HG03280 (cell line): ENCODE measurements around the gene PKP4.
"Not testable (repeated sequence)": the region's sequence is repeated elsewhere in the genome, so short reads cannot be mapped to it uniquely, and the experiment has no call there.

ENCODE experiments used
- ATAC-seq: cut with Tn5 transposase; IDR thresholded peaks from one replicate; pipeline ENCODE4 v1.9.1; 2021; ENCODE audit warnings: mild to moderate bottlenecking, moderate library complexity; ENCODE audit not compliant: unreplicated experiment

PKP4 gene

DNA sequence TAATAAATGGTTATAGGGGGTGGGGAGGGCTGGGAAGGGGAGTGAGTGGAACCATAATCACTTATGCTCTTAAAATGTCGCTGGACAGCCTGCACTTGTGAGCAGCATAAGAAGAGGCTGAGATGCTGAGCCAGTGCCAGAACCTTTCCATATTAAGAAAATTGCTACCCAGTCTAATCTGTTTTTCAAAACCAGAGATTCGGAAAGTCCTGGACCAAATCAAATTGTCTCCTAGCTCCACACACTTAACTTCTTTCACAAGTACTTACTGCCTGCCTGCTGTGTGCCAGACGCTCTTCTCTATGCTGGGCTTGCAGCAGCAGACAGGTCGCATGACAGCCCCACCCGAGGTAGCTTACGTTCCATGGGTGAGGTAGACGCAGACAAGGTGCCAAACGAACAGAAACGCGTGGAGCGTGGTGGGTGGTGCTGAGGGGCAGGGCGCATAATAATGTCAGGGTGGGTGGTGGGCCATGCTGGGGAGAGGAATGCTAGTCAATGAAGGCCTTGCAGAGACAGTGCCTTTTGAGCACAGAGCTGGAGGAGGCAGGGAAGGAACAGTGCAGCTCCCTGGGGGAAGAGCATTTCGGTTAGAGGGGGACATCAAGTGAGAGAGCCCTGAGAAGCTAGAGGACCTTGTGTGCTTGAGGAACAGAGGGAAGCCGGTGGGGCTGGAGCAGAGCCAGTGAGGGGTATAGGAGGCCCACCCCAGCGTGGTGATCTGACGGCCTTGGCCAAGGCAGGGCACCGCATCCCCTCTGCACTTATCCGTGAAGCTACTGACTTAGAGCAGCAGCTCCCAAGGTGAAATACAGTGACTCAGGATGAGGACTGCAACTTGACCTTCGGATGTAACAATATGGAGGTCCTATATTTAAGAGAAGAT, 214.9 kb downstream of the PKP4 start:
- no peak for ATAC-seq

DNA sequence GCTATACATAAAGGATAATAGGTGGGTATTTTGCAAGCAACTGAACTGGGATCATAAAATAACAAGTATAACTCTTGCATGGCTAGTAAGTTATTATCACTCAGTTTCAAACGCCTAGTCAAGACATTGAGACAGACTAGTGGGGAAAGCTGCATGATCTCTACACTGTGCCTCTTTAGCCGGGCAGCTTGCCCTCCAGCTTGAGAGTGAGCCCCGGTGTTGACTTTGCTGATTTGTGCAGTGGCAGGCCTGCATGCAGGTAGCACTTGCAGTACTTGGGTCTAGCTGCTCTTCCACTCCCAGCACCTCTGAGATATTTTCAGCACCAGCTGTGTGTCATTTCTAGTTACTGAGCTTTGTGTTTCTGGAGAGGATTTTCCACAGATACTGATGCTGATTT, 219.5 kb downstream of the PKP4 start:
- ATAC-seq, result no peak

DNA sequence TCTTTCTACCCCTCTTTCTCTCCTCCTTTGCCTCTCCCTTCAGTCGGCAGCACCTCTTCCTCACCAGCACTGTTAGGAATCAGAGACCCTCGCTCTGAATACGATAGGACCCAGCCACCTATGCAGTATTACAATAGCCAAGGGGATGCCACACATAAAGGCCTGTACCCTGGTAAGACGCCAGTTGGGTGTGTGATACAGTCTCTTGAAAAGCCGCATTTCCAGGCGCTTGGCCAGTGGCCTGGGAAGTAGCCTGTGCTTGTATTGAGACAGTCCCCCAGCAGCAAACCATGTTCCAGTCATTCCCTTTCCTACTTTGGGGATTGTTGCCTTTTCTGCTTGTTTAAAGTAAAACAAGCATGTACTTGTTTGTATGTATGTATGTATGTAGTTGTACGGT, 219.9 kb downstream of the PKP4 start:
- no peak for ATAC-seq

DNA sequence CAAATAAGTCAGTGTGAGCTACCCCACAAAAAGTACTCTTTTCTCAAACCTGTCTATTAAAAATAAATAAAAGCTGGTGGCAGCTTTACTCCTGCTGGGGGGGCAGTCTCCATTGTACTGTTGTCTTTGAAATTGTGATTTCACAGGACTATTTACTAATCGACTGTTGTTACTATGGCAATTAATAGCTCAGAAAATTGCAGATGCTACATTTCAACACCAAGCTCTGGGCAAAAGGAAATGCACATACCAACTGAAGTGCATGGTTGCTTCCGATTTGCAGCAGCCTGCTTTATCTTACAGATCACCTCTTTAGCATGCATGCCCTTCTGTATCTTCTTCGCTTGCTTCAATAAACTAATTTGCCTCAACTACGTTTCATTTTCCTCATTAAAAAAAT, 220.8 kb downstream of the PKP4 start:
- no peak for ATAC-seq

GRCh38 chr2:158681816-158682215, 225.1 kb downstream of the PKP4 start:
- ATAC-seq, result no peak

DNA sequence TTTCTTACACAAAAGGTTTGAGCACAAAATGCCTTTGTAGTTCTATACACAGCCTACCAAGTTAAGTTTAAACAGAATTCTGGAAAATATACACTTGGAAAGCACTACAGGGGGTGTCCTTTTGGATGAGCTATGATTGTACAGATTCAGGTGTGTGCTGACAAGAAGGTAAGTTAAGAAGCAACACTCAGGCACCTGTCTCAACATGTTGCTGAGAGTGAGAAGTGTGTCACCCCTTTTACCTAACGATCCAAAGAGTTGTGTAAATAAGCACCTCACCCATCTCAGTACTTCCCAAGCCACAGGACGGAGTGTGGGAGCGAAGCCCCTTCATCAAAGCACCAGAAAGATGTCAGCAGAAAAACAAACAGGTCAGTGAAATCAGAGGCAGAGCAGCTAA, 228.9 kb downstream of the PKP4 start:
- no peak for ATAC-seq

DNA sequence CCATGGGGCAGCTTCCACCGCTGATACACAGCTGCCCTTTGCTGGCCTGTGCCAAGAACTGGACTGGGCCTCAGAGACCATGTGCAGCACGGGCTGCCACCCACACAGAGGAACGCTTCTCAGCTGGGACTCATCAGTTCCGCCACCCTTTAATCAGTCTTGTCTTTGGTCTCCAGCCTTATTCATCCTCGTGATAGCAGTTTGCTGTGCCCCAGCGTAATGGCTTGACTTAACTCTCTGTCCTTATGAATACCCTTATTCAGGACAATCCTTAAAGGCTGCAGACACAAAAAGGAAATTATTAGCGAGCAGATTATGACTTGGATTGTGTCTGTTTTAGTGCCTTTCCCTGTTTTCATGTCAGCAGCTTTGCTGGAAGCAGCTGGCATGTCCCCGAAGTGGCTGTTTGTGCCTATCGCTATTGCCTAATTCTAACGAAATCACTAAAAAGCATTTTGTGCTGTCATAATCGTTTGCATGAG, 229.5 kb downstream of the PKP4 start:
- no peak for ATAC-seq

DNA sequence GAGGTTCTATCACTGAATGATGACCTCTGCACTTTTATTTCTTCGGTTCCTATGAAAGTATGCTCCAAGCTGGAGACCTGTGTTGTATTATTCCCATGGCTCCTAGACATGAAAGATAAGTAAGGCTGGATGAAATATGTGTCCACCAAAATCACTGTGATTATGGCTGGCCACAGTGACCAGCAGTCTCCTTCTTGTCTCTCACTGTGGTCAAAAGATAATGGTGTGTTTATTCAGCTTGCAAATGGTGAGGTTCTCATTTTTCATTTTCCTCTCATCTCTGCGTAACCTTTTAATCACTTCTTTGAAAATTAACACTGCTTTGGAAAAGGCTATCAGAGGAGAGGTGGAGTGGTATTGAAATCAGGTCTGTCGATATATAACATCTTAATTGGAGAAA, 230.6 kb downstream of the PKP4 start:
- no peak for ATAC-seq

GRCh38 chr2:158688721-158689120, 232.0 kb downstream of the PKP4 start:
- ATAC-seq, result no peak

DNA sequence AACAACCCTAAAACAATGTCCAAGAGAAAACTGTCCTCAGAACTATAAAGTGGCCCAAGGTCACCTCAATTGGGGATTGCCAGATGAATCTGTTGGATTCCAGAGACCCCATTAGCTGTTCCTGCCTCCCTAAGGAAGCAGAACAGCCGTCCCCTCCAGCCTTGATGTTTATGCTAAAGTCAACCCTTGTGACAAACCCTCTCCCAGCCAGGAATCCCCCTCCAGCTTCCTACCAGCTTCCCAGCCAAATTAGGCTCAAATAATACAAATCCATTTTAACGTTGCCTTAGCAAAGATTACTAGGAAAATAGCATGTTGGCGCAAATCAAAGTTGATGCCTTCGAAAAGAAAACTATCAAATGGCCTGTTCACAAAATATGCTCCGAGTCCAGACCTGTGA, 232.6 kb downstream of the PKP4 start:
- no peak for ATAC-seq

- ATAC-seq, result no peak
Observed at GRCh38 chr2:158690823-158691222, 234.1 kb downstream of the PKP4 start.

DNA sequence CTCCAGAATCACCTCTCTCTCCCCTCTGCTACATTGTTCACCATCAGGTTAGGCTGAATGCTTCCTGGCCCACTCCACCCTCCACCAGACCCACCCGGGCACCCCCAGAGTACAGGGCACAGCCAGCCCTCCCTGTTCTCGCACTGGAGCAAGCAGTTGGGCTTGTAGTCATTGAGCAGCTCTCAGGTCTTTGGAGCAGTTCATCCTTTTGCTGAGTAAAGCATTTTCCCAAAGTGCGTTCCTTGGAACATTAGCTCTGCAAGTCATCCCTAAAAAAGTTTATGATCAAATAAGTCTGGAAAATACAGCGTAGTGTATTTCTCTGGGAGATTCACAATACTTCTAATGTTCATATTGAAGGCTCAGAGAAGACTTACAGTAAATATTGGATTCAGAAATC, 234.9 kb downstream of the PKP4 start:
- ATAC-seq, result no peak

DNA sequence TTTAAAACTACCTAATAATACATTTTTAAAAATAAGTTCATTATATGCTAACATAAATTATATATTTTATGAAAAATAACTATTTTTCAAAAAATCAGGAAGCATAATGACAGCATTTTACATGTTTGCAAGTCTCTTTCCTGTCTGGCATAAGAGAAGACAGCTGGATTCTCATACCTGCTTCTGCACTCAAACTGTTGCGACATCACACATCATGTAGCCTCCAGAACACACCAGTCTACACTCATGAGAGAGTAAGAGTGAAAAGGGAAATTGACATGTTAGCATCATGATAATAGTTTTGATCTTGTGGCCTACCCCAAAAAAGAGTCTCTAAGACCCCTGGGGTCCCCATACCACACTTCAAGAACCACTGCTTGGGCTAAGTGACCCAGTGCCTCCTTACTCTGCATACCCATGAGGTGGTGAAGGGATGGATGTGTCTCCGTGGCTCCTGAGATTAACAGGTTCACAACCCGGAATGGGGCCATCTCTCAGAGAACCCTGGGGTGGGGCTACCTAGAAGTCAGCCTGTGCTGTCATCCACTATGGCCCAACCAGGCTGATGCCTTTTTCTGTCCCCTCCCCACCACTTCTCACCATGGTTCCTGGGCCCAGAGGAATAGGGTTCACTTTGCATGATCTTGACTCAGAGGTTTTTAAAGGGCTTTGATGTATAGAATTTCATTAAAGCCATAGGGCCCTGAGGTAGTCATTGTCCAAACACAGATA, 235.8 kb downstream of the PKP4 start:
- no peak for ATAC-seq

- no peak for ATAC-seq
Observed at GRCh38 chr2:158693476-158693875, 236.7 kb downstream of the PKP4 start.

- no peak for ATAC-seq
Observed at GRCh38 chr2:158695305-158695704, 238.6 kb downstream of the PKP4 start.

- not testable (repeated sequence) for ATAC-seq
Observed at GRCh38 chr2:158695744-158696143, 239.0 kb downstream of the PKP4 start.

GRCh38 chr2:158699323-158699722, 242.6 kb downstream of the PKP4 start:
- ATAC-seq, result no peak

DNA sequence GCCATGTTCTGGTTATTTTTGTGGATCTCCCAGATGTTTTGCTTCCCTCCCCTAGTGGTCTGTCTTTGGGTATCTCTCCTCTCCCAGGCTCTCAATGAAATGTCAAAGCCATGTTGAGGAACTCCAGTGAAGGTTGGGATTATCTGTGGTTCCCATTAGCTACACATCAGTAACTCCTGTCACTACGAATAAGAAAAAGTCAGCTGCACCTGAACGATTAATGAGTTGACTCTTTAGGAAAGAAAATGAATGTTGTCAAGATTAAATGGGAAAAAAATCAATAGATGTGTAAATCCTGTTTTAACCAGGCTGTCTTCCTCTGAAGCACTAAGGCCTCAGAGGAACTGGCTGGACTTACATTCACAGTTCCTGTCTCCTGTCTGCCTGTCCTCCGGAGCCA, 244.3 kb downstream of the PKP4 start:
- no peak for ATAC-seq

GRCh38 chr2:158702740-158703139, 246.0 kb downstream of the PKP4 start:
- ATAC-seq, result no peak

GRCh38 chr2:158704724-158705465, 248.1 kb downstream of the PKP4 start:
- not testable (repeated sequence) for ATAC-seq

DNA sequence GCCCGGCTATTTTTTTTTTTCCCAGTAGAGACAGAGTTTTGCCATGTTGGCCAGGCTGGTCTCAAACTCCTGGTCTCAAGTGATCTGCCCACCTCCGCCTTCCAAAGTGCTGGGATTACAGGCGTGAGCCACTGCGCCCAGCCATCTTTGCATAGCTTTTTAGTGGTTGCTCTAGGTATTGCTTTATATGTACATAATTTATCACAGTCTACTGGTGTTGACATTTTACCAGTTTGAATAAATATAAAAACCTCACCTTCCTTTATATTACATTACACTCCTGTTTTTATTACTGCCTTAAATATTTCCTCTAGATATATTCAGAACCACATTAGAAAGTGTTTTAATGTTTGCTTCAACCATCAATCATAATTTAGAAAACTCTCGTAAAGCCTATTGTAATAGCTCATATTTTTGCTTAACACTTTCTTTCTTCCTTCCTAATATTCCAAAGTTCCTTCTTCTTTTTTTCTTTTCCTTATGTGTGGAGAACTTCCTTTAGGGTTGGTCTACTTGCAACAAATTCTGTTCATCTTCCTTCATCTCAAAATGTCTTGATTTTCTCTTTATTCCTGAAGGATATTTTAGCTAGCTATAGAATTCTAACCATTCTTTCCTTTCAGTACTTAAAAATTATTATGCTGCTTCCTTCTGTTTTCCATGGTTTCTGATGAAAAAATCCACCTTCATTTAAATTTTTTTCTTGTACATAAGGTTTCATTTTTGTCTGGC, 256.2 kb downstream of the PKP4 start:
- no peak for ATAC-seq
